Measurements from ENCODE around the gene NDUFAB1.

GRCh38 chr16:23554536-23554935, 41.6 kb downstream of the NDUFAB1 start:
- TF ChIP-seq CTCF (IDR thresholded peaks at IDR 0.05) (no peak), ZFX (IDR thresholded peaks at IDR 0.05; ENCODE audit: borderline replicate concordance) (no peak)

All from 22Rv1 (cell line).